ENCODE data around the gene S100Z. TPM values are rescaled to one million over a fixed set of nuclear protein-coding genes. Genes with fewer than 3 reads are reported as not detected.

S100Z gene
- total and polyA plus RNA-seq, 2 of the 8 experiments (the other 6 are each of a cell fraction or from before 2014, with no cell fraction given), result 0.30 TPM; not detected in 1

- Histone ChIP-seq H3K56ac (replicated peaks; ENCODE audit: insufficient read length, low read depth, low read length) (no peak overlapping the region), H2AK5ac (ENCODE audit: low read depth, low read length) (no peak overlapping the region), H3K4ac (replicated peaks; ENCODE audit: insufficient read length, low read depth, low read length) (no peak overlapping the region), H3K79me1 (ENCODE audit: low read depth, low read length) (no peaks in the 10 kb centered on the region), H4K5ac (ENCODE audit: insufficient read length, low read depth, low read length) (no peak overlapping the region), H3K23me2 (ENCODE audit: low read depth, low read length) (no peaks in the 10 kb centered on the region), H3K27me3 (replicated peaks in 1 of 4; ENCODE audit: control insufficient read depth in 3 of 4, extremely low read depth in 1 of 4, insufficient read depth in 3 of 4, low read length in 3 of 4) (no peaks in the 10 kb centered on the region), H3K23ac (ENCODE audit: insufficient read length) (no peak overlapping the region), H3K27ac (ENCODE audit: low read depth, low read length) (no peak overlapping the region), H2BK20ac (ENCODE audit: low read length) (no peak overlapping the region), H2BK15ac (ENCODE audit: low read length) (no peak overlapping the region), H3K4me1 (replicated peaks in 1 of 4; ENCODE audit: control insufficient read depth in 3 of 4, insufficient read depth in 4 of 4, low read length in 3 of 4) (no peaks in the 10 kb centered on the region), H4K8ac (ENCODE audit: extremely low read depth, insufficient read depth, low read length) (no peak overlapping the region), H2AFZ (ENCODE audit: low read length) (no peak overlapping the region), H2BK120ac (replicated peaks; ENCODE audit: low read depth, low read length) (no peak overlapping the region), H3K18ac (ENCODE audit: extremely low read depth, low read length) (no peak overlapping the region), H2BK5ac (ENCODE audit: low read depth, low read length) (no peak overlapping the region), H3K4me3 (ENCODE audit: extremely low read depth in 1 of 4, insufficient read depth in 2 of 4, low read depth in 3 of 4, low read length in 4 of 4) (no peak overlapping the region), H4K20me1 (replicated peaks in 1 of 2; ENCODE audit: control insufficient read depth in 1 of 2, insufficient read depth in 2 of 2, low read length in 2 of 2) (no peaks in the 10 kb centered on the region), H4K91ac (replicated peaks; ENCODE audit: insufficient read length, low read length) (no peak overlapping the region), H2BK12ac (ENCODE audit: low read depth, low read length) (no peak overlapping the region), H3K36me3 (ENCODE audit: control insufficient read depth in 2 of 4, insufficient read depth in 4 of 4, low read length in 3 of 4) (no peaks in the 10 kb centered on the region), H3K79me2 (ENCODE audit: control insufficient read depth in 1 of 2, insufficient read depth in 2 of 2, low read length in 2 of 2) (no peaks in the 10 kb centered on the region), H3K14ac (ENCODE audit: insufficient read length) (no peak overlapping the region), H3K9ac (replicated peaks in 1 of 4; ENCODE audit: extremely low read depth in 1 of 4, low read depth in 3 of 4, low read length in 3 of 4) (no peak overlapping the region), H3K9me3 (ENCODE audit: insufficient read depth in 2 of 2, low read depth in 1 of 2, low read length in 1 of 2) (no peaks in the 10 kb centered on the region), H3K4me2 (ENCODE audit: insufficient read depth in 1 of 2, low read depth in 2 of 2, low read length in 2 of 2) (no peak overlapping the region)
- FAIRE-seq (no peak), DNase-seq (ENCODE audit: low read depth in 1 of 2, low spot score in 2 of 2) (no peak)
- 80% methylated on average over 4 of the region's 4 CpGs; no CpG with 5 or more reads in 1 of the 2 experiments for WGBS, 2 experiments (ENCODE audit: extremely low coverage in 1 of 2, insufficient coverage in 1 of 2, insufficient read length in 1 of 2, insufficient replicate concordance in 2 of 2, low coverage in 1 of 2, low lambda C conversion rate in 2 of 2, missing lambda C conversion rate in 1 of 2)
- ChIA-PET CTCF (ENCODE audit: partially characterized antibody) (no interaction called here), POLR2A (ENCODE audit: partially characterized antibody) (no interaction called here)
- TF ChIP-seq HDAC2 (IDR thresholded peaks at IDR 0.05; ENCODE audit: borderline replicate concordance in 1 of 2, low read depth in 2 of 2, low read length in 2 of 2) (no peak), POU5F1 (IDR thresholded peaks at IDR 0.05; ENCODE audit: low read depth, low read length) (no peak), POLR2AphosphoS5 (IDR thresholded peaks at IDR 0.05; ENCODE audit: low read depth, low read length) (no peak), KDM5A (IDR thresholded peaks at IDR 0.05; ENCODE audit: low read length) (no peak), SP1 (IDR thresholded peaks at IDR 0.05; ENCODE audit: low read depth, low read length) (no peak), CBX8 (IDR thresholded peaks at IDR 0.05; ENCODE audit: borderline replicate concordance, low read depth, low read length) (no peak), RXRA (IDR thresholded peaks at IDR 0.05; ENCODE audit: insufficient read depth, low read depth, low read length) (no peak), TBP (IDR thresholded peaks at IDR 0.05; ENCODE audit: low read depth, low read length) (no peak), FOSL1 (IDR thresholded peaks at IDR 0.05; ENCODE audit: insufficient read depth, low read depth, low read length) (no peak), SIX5 (IDR thresholded peaks at IDR 0.05; ENCODE audit: low read depth, low read length) (no peak), EGR1 (IDR thresholded peaks at IDR 0.05; ENCODE audit: borderline replicate concordance, low read depth, low read length) (no peak)
Measured at GRCh38 chr5:76941000-76941399, 91.2 kb downstream of the S100Z start.
